Stomach (tissue), 9 donors: ENCODE data around the gene DYSF. TPM values are rescaled to one million over a fixed set of nuclear protein-coding genes. Genes with fewer than 3 reads are reported as not detected.

Source experiments
- DNase-seq, 2 donors: peaks; one replicate each; pipeline versions ENCODE4 v3.0.0 to v3.0.0-alpha.2; 2013 to 2019
- H3K27ac ChIP-seq, 5 donors: fragments of 200-600 bp in 4 of 5; sonication (generic) in 4 of 5; one replicate each; pipeline ENCODE4 v1.5.1; 2013 to 2019; ENCODE audit warnings: mild to moderate bottlenecking in 1 of 5, moderate library complexity in 1 of 5
- H3K27me3 ChIP-seq, 3 donors: fragments of 200-600 bp; sonication (generic); one replicate each; pipeline ENCODE4 v1.5.1; 2017 to 2019; ENCODE audit warnings: mixed run types in 1 of 3
- H3K36me3 ChIP-seq, 4 donors: fragments of 200-600 bp; sonication (generic); 1 replicate in 3 of 4; 2 replicates in 1 of 4; pipeline ENCODE4 v1.5.1; 2016 to 2019
- H3K4me1 ChIP-seq, 4 donors: fragments of 200-600 bp; sonication (generic); one replicate each; pipeline ENCODE4 v1.5.1; 2016 to 2019
- H3K4me3 ChIP-seq, 4 donors: fragments of 200-600 bp; sonication (generic) in 3 of 4; one replicate each; pipeline ENCODE4 v1.5.1; 2016 to 2019; ENCODE audit warnings: mild to moderate bottlenecking in 1 of 4
- H3K9me3 ChIP-seq, 4 donors: fragments of 200-600 bp; sonication (generic); one replicate each; pipeline ENCODE4 v1.5.1; 2016 to 2019
- CTCF ChIP-seq, 7 experiments: fragments of 450-650 bp in 4 of 7; fragments of 200-600 bp in 3 of 7; sonication (generic) in 3 of 7; IDR thresholded peaks; one replicate each; pipeline ENCODE4 v1.5.1; 2016 to 2019; ENCODE audit warnings: antibody characterized with exemption in 7 of 7, control low read depth in 2 of 7, mild to moderate bottlenecking in 1 of 7
- EP300 ChIP-seq: sonication (generic); formaldehyde crosslinking; IDR thresholded peaks from one replicate; pipeline ENCODE4 v1.6.1; 2017; ENCODE audit warnings: antibody characterized with exemption
- POLR2A ChIP-seq, 4 donors: fragments of 450-650 bp; IDR thresholded peaks; one replicate each; pipeline ENCODE4 v1.6.1; 2016; ENCODE audit warnings: antibody characterized with exemption in 4 of 4, control low read depth in 2 of 4, mild to moderate bottlenecking in 1 of 4, moderate library complexity in 1 of 4
- POLR2AphosphoS5 ChIP-seq, 3 donors: sonication (generic); formaldehyde crosslinking; IDR thresholded peaks; one replicate each; pipeline ENCODE4 v1.6.1; 2016; ENCODE audit warnings: antibody characterized with exemption in 3 of 3
- WGBS, 5 donors: extraction: QIAGEN DNeasy Blood & Tissue Kit in 3 of 5; methylation state at CpG; one replicate each; pipeline versions ENCODE4 v1.1.5 to v1.1.7; 2013 to 2018; 5-methylcytosine and 5-hydroxymethylcytosine counted together
- intact Hi-C: fragments of 100-400 bp; cut with DNase I; formaldehyde crosslinking; loops from one replicate; pipeline ENCODE4 v1.15.1; 2023; ENCODE audit warnings: low total_unique reads
- polyA plus RNA-seq, 3 donors: library from polyadenylated mRNA; stranded (reverse); fragments of 200-250 nt; gene quantifications; one replicate each; pipeline ENCODE4 v1.2.3, GENCODE V29; 2013
- total RNA-seq, 5 donors: library from RNA; depleted of rRNA; stranded (reverse); fragments of >200 nt; gene quantifications; one replicate each; pipeline versions ENCODE4 v1.1.0 to v1.2.3, GENCODE V29; 2014 to 2016
- donor health status: healthy with polysubstance abuse.
- donor health status: Bipolar disorder and iron deficiency.
- donor health status: healthy.

DYSF gene
- total and polyA plus RNA-seq, 8 donors: 2.1 to 13.4 (median 6.1) TPM

- no peak overlapping the region for H3K4me3 ChIP-seq
- 76 to 97% (median 83%) methylated on average over 5 to 6 of the region's 6 CpGs for WGBS, 5 donors
- H3K36me3 ChIP-seq: peaks cover 0 to 22% (median 2%) of the 10 kb centered on the region in 4 donors
- no peaks in the 10 kb centered on the region for H3K27me3 ChIP-seq
- DNase-seq: no peak
- intact Hi-C loops: no loop called here
- H3K9me3 ChIP-seq: no peaks in the 10 kb centered on the region
- H3K4me1 ChIP-seq: no peaks in the 10 kb centered on the region
- no peak for TF ChIP-seq POLR2A (IDR thresholded peaks at IDR 0.05)
- TF ChIP-seq CTCF (IDR thresholded peaks at IDR 0.05): no peak
- TF ChIP-seq POLR2AphosphoS5 (IDR thresholded peaks at IDR 0.05): no peak
- TF ChIP-seq EP300: no peak
- H3K27ac ChIP-seq: no peak overlapping the region
Measured at GRCh38 chr2:71686781-71687180, 233.4 kb downstream of the DYSF start.

- H3K27ac ChIP-seq: no peak overlapping the region
- H3K9me3 ChIP-seq: no peaks in the 10 kb centered on the region
- intact Hi-C loops: no loop called here
- no peak for TF ChIP-seq POLR2A (IDR thresholded peaks at IDR 0.05)
- TF ChIP-seq EP300: no peak
- no peak for TF ChIP-seq CTCF (IDR thresholded peaks at IDR 0.05)
- TF ChIP-seq POLR2AphosphoS5 (IDR thresholded peaks at IDR 0.05): no peak
- H3K36me3 ChIP-seq: peaks cover 0 to 16% (median 2%) of the 10 kb centered on the region in 4 donors
- H3K4me1 ChIP-seq: no peaks in the 10 kb centered on the region
- WGBS, 5 donors: 83 to 89% (median 86%) methylated on average over 9 to 10 of the region's 10 CpGs
- H3K4me3 ChIP-seq: no peak overlapping the region
- no peaks in the 10 kb centered on the region for H3K27me3 ChIP-seq
- no peak for DNase-seq
Measured at GRCh38 chr2:71687412-71687811, 234.1 kb downstream of the DYSF start.

- no peak for DNase-seq
- WGBS, 5 donors: 84 to 96% (median 93%) methylated on average over 7 of the region's 7 CpGs
- Histone ChIP-seq H3K4me1 (no peaks in the 10 kb centered on the region), H3K9me3 (no peaks in the 10 kb centered on the region), H3K27me3 (no peaks in the 10 kb centered on the region), H3K27ac (no peak overlapping the region), H3K4me3 (no peak overlapping the region), H3K36me3 (peaks cover 0 to 8% (median 2%) of the 10 kb centered on the region in 4 donors)
- intact Hi-C loops: no loop called here
- no peak for TF ChIP-seq POLR2AphosphoS5 (IDR thresholded peaks at IDR 0.05)
- no peak for TF ChIP-seq CTCF (IDR thresholded peaks at IDR 0.05)
- TF ChIP-seq EP300: no peak
- TF ChIP-seq POLR2A (IDR thresholded peaks at IDR 0.05): no peak
Measured at GRCh38 chr2:71688530-71688929, 235.2 kb downstream of the DYSF start.

- Histone ChIP-seq H3K9me3 (no peaks in the 10 kb centered on the region), H3K27me3 (no peaks in the 10 kb centered on the region), H3K4me3 (no peak overlapping the region), H3K4me1 (no peaks in the 10 kb centered on the region), H3K27ac (no peak overlapping the region), H3K36me3 (peaks cover 0 to 8% (median 0%) of the 10 kb centered on the region in 4 donors)
- WGBS, 5 donors: 62 to 76% (median 70%) methylated on average over 2 of the region's 2 CpGs
- DNase-seq: no peak
- intact Hi-C loops: no loop called here
- TF ChIP-seq POLR2A (IDR thresholded peaks at IDR 0.05) (no peak), CTCF (IDR thresholded peaks at IDR 0.05) (no peak), POLR2AphosphoS5 (IDR thresholded peaks at IDR 0.05) (no peak), EP300 (no peak)
Measured at GRCh38 chr2:71689393-71689792, 236.0 kb downstream of the DYSF start.
